HG03060 (cell line): ENCODE data around the gene HMCN1.
A peak's percentile ranks its signal among the peaks of the same experiment; 100 is the strongest.
"Not testable (repeated sequence)": the region's sequence is repeated elsewhere in the genome, so short reads cannot be mapped to it uniquely, and the experiment has no call there.

Experiments
- ATAC-seq: cut with Tn5 transposase; IDR thresholded peaks from one replicate; pipeline ENCODE4 v1.9.1; 2021; ENCODE audit warnings: low read depth, moderate number of reproducible peaks; ENCODE audit not compliant: unreplicated experiment

HMCN1 gene

GRCh38 chr1:186125511-186125910 lies 391.3 kb downstream of the HMCN1 start:
- ATAC-seq = no peak

GRCh38 chr1:186129758-186130157 lies 395.6 kb downstream of the HMCN1 start:
- no peak for ATAC-seq

- ATAC-seq = no peak
These were observed 404.9 kb downstream of the HMCN1 start for GRCh38 chr1:186139115-186139514.

- ATAC-seq = no peak
These were observed 405.5 kb downstream of the HMCN1 start for GRCh38 chr1:186139701-186140100.

- ATAC-seq = no peak
These were observed 408.0 kb downstream of the HMCN1 start for GRCh38 chr1:186142159-186142558.

- no peak for ATAC-seq
These were observed 408.7 kb downstream of the HMCN1 start for GRCh38 chr1:186142916-186143315.

- ATAC-seq = no peak
These were observed 409.3 kb downstream of the HMCN1 start for GRCh38 chr1:186143481-186143880.

GRCh38 chr1:186144505-186144904 lies 410.3 kb downstream of the HMCN1 start:
- ATAC-seq = no peak

GRCh38 chr1:186146974-186147373 lies 412.8 kb downstream of the HMCN1 start:
- ATAC-seq = no peak

GRCh38 chr1:186149591-186149990 lies 415.4 kb downstream of the HMCN1 start:
- no peak for ATAC-seq

- no peak for ATAC-seq
These were observed 418.0 kb downstream of the HMCN1 start for GRCh38 chr1:186152227-186152619.

GRCh38 chr1:186152620-186153239 lies 418.5 kb downstream of the HMCN1 start:
- ATAC-seq = no peak

GRCh38 chr1:186154651-186155050 lies 420.5 kb downstream of the HMCN1 start:
- ATAC-seq = no peak

- ATAC-seq = peak; percentile 71
These were observed 421.4 kb downstream of the HMCN1 start for GRCh38 chr1:186155594-186155993.

- not testable (repeated sequence) for ATAC-seq
These were observed 428.7 kb downstream of the HMCN1 start for GRCh38 chr1:186162895-186163294.

GRCh38 chr1:186164773-186165172 lies 430.6 kb downstream of the HMCN1 start:
- no peak for ATAC-seq

- no peak for ATAC-seq
These were observed 431.1 kb downstream of the HMCN1 start for GRCh38 chr1:186165303-186165702.

- ATAC-seq = no peak
These were observed 433.0 kb downstream of the HMCN1 start for GRCh38 chr1:186167096-186167668.

GRCh38 chr1:186175588-186175987 lies 441.4 kb downstream of the HMCN1 start:
- no peak for ATAC-seq

GRCh38 chr1:186178426-186179043 lies 444.3 kb downstream of the HMCN1 start:
- ATAC-seq = peak; percentile 79

GRCh38 chr1:186179231-186179630 lies 445.0 kb downstream of the HMCN1 start:
- no peak for ATAC-seq

GRCh38 chr1:186183219-186183618 lies 449.0 kb downstream of the HMCN1 start:
- ATAC-seq = peak; percentile 30
